Middle frontal gyrus (tissue), 1 donor: Measurements from ENCODE around the gene NEK9.

Experiments used
- DNase-seq: peaks from one replicate; pipeline ENCODE4 v3.0.0-alpha.2; 2015; ENCODE audit warnings: low spot score; ENCODE audit errors: extremely low spot score

The NEK9 gene

GRCh38 chr14:75040959-75041358 is 85.9 kb downstream of the NEK9 start:
- DNase-seq = no peak

GRCh38 chr14:75040507-75040906 is 86.3 kb downstream of the NEK9 start:
- DNase-seq = no peak

GRCh38 chr14:75032939-75033338 is 93.9 kb downstream of the NEK9 start:
- no peak for DNase-seq

GRCh38 chr14:75030147-75030546 is 96.7 kb downstream of the NEK9 start:
- DNase-seq = no peak
